GM19438 (cell line): ENCODE measurements around the gene PAM.

Source experiments
- ATAC-seq: cut with Tn5 transposase; IDR thresholded peaks from one replicate; pipeline ENCODE4 v1.9.1; 2021; ENCODE audit warnings: low read depth; ENCODE audit not compliant: unreplicated experiment

The PAM gene

GRCh38 chr5:102754767-102755431 is at the start of gene PAM:
PAM (plus strand) TSS chr5:102755305; CDS start chr5:102866196, 110,891 bp downstream.
- ATAC-seq: peak; percentile 73

DNA sequence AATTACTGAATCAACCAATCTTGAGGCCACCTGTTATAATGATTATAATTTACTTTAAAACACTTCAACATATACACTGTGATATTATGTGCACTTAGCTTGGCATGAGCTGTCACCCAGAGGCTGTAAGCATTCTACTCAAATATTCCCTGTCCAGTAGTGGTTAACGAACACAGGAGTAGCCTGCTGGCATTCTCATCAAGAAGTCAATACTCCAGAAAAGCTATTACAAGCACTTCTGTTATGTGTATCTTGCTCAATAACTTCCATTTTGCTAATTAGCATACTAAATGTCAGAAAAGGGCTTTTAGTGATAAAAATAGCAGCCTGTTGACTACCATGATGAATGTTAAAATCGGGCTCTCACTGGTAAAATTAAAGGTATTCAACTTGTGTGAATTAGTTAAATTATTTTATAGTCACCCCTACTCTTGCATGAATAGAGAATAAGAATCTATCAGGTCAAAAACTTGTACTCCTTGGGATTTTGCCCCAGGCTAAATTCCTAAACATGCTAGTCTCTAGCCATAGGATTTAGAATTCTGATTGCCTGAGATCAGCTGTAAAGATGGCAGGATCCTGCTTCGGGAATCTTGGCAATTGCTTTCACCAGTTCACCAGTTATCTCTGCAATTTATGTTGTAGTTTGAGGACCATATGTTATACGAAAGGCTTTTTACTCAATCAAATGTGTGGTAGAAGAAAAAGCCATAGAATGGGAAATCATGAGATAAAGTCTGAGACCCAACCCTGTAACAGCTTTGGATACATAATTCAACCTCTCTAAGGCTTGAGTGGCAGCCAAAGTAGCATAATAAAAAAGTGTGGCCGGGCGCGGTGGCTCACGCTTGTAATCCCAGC is 43.4 kb upstream of the PAM start:
- no peak for ATAC-seq

DNA sequence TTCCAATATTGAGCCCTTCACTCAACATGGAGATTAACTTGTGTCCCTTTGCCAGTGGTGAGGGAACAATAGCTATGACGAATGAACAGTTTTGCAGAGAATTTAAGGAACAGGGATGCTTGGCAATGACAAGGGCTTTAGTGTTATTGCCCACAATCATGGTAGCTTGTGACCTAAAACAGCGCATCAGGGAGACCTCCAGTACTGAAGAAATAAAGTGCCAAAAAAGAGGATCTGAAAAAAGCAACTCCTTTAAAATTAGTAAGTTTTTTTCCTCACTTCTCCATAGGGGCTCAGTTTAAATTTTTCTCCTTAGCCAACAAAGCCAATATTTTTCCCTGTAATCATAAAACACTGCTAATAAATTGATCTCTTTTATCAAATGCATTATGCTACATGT is 41.8 kb upstream of the PAM start:
- ATAC-seq: peak; percentile 30

GRCh38 chr5:102713682-102714231 is 41.3 kb upstream of the PAM start:
- peak; percentile 67 for ATAC-seq

DNA sequence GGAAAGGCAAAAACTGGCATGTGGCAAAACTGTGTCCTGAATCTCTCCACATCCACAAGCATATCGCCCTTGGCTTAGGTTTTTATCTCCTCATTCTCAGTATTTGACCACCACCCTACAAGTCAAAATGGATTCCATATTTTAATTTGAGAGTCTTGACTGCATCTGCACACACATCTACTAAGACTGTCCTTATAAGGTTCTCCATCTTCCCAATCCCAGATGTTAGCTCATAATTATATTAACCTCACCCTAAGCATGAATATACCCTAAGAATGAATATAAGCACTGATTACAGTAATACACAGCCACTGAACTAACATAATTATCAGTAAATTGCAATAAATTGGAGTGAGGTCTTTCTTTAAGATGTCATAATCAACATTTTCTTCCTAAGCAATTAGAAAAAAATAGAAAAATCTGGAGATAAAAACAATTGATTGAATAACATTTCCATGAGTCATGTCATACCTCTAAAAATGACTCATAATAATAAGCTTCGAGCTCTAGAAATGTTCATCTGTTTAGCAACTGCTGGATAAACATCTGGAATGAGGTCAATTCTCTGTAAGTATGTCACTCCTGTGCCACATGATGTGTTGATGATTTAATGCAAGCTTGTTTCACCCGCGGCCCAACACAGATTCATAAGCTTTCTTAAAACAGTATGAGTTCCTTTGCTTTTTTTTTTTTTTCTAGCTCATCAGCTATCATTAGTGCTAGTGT is 39.9 kb upstream of the PAM start:
- ATAC-seq: no peak

DNA sequence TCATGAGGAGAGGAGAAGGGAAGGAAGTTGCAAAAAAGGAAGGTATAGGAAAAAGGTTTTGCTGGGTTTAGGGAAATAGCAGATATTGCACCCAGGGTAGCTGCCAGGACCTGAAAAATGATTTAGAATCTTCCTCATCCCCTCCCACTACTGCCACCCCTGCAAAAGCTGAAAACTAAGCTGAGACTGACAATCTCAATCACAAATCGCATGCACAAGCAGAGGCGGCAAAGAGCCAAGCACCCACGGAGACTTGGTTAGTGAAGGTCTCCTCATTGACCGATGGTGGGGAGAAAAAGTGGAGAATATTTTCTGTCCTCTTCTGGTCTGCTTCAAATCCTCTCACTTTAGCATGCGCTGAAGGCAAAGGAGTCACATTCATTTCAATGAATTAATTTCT is 39.1 kb upstream of the PAM start:
- ATAC-seq: no peak

DNA sequence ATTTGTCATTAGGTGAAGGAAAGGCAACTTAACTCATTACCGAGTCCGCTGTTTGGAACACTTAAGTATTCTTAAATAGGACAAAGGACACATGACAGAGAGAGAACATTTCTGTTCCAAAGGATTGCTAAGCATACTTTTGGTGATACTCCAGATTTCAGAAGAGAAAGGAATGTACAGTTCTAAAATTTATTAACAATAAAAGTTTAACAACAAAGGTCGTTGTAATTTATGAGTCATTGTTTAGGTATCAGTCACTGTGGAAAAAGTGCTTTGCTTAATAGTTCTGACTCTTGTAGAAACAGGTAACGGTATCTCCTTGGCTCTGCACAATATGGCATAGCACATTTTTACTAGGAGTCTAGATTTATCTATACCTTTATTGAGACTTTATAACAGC is 36.3 kb upstream of the PAM start:
- ATAC-seq: no peak

DNA sequence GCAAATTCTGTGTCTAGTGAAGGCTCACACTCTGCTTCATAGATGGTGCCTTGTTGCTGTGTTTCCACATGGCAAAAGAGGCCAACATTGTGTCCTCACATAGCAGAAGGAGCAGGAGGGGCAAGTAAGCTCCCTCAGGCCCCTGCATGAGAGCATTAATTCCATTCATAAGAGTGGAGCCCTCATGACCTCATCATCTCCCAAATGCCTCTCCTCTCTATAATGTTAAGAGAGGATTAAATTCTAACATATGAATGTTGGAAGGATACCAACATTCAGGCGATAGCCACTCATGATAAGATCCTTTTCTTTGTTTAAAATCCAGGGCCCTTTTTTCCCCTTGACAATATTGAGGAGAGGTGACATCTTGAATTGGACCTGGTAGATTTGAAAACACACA is 35.2 kb upstream of the PAM start:
- no peak for ATAC-seq

- no peak for ATAC-seq
Measured at GRCh38 chr5:102720969-102721368, 34.1 kb upstream of the PAM start.

- ATAC-seq: no peak
Measured at GRCh38 chr5:102722931-102723330, 32.2 kb upstream of the PAM start.

GRCh38 chr5:102731693-102732092 is 23.4 kb upstream of the PAM start:
- ATAC-seq: no peak

GRCh38 chr5:102733534-102733933 is 21.6 kb upstream of the PAM start:
- ATAC-seq: no peak

- no peak for ATAC-seq
Measured at GRCh38 chr5:102737161-102737560, 17.9 kb upstream of the PAM start.

DNA sequence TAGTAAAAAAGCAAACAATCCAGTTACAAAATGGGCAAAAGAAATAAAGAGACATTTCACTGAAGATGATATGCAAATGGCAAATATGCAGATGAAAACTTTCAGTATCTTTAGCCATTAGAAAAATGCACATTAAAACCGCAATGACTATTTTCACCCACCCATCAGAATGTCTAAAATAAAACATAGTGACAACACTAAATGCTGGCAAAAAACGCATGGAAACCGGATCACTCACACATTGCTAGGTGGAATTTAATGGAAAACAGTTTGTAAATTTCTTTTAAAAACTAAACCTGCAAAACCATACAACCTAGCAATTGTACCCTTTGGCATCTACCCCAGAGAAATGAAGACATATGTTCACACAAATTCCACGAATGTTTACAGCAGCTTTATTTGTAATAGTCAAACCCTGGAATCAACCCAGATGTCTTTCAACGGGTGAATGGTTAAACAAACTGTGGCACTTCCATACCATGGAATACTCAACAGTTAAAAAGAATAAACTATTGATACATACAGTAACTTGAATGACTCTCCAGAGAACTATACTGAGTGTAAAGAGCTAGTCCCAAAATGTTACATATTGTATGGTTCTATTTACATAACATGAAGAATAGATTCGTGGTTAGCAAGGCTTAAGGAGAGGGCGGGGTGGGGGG is 17.2 kb upstream of the PAM start:
- no peak for ATAC-seq

- ATAC-seq: no peak
Measured at GRCh38 chr5:102740515-102740914, 14.6 kb upstream of the PAM start.

GRCh38 chr5:102742215-102742614 is 12.9 kb upstream of the PAM start:
- no peak for ATAC-seq

DNA sequence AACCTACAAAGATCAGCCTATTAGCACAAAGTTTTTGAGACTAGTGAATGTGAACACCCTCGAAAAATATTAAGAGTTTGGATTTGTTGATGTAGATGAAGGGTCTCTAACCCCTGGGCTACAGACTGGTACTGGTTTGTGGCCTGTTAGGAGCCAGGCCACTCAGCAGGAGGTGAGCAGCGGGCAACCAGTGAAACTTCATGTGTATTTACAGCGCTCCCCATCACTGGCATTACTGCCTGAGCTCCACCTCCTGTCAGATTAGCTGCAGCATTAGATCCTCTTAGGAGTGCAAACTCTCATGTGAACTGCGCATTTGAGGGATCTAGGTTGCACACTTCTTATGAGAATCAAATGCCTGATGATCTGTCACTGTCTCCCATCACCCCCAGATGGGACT is 11.2 kb upstream of the PAM start:
- no peak for ATAC-seq

- ATAC-seq: no peak
Measured at GRCh38 chr5:102747386-102748166, 7.5 kb upstream of the PAM start.

DNA sequence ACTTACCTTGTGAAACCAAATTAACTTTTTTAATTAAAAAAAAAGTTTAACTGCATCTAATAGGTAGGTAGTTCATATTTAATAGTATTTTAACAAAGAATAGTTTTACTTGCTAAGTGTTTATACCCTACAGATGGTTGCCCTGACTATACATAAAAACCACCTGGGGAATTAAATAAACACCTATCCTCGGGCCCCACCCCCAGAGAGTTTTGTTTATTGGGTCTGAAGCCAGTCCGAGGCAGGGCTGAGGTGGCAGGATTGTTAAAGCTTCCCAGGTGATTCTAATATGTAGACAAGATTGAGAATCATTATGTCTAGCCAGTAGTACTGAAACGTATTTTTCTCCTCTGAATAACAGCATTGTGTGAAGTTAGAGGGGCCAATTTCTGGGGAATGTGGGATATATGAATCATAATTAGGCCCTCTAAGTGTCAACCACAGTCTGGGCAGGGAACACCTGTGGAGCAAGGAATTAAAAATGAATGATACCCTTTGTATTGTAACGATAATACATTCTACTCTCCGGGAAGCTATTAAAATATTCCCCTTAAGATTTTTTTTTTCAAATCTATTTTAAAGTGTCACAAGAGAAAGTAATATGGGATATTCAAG is 5.6 kb upstream of the PAM start:
- ATAC-seq: no peak
